NCI-H1930 (cell line): Measurements from ENCODE around the gene DUSP7.

Source experiments
- DNase-seq, 2 experiments: peaks; one replicate each; lab custom pipeline; 2025; lab: John Stamatoyannopoulos, UW

DUSP7 gene

DNA sequence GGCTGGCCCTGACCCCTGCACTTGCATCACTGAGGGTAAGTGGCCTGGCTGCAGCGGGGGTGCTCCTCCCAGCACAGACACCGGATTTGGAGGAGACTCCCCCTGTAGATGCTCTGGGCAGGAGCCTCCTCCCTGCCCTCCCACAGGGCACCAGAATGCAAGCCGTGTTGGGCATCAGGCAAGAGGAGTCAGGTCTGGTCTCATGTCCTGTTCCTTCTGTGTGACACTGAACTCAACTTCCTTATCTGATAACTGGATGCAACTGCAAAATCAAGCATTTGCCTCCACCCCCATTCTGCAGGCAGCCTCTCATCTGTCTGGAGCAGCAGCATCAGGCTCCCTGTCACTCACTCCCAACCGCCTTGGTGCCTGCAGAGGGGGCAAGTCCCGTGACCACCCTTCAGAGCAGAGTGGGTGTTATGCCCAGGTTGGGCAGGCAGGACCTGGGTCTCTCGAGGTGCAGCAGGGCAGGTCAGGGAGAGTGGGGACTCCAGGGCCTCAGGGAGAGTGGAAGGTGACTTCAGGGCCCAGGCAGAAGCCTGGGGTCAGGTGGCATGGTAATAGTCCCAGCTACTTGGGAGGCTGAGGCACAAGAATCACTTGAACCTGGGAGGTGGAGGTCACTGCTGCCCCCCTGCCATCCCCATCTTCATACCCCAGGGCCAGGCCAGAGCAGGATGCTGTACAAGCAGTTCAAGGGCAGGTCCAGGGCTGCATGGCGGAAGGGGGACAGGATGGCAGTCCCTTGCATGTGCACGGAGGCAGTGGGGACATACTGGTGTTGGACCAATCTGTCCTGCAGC, 50.2 kb downstream of the DUSP7 start:
- DNase-seq: no peak

DNA sequence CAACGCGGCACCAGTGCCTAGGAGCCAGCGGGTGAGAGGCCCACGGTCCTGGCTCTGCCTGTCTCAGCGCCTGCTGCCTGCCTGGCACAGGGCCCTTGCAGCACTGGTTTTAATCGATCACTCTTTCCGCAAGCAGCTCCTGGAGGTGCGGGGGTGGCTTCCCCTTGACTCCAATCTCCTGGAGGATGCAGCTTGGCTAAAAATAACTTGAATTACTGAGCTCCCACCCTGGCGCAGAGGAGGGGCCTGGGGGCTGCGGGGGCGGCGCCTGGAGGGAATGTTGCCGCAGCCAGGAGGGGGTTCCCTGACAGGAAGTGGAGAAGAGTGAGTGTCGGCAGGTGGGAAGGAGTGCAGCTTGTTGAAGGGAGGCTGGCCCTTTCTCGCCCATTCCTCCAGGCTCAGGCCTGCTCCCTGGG, 50.8 kb downstream of the DUSP7 start:
- no peak for DNase-seq

DNA sequence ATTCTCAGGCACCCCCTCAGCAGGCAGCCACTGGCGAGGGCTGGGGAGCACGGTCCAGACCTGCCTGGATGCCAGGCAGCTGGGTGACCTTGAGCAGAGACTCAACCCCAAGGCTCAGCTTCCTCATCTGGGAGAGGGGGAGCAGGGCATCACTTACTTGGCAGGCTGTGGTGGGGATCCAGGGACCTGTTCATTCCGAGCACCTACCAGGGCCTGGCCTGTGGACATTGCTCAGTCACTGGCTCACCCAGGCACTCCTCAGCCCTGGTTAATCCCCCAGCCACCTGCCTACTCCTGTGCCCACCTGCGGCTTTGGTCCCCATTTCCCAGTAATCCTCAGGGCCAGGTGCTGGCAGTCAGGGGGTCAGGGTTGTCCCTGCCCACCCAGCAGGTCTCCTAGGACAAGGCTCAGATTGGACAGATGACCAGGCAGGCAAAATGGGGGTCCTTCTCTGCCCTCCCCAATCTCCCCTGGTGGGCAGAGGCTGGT, 51.4 kb downstream of the DUSP7 start:
- DNase-seq: no peak

DNA sequence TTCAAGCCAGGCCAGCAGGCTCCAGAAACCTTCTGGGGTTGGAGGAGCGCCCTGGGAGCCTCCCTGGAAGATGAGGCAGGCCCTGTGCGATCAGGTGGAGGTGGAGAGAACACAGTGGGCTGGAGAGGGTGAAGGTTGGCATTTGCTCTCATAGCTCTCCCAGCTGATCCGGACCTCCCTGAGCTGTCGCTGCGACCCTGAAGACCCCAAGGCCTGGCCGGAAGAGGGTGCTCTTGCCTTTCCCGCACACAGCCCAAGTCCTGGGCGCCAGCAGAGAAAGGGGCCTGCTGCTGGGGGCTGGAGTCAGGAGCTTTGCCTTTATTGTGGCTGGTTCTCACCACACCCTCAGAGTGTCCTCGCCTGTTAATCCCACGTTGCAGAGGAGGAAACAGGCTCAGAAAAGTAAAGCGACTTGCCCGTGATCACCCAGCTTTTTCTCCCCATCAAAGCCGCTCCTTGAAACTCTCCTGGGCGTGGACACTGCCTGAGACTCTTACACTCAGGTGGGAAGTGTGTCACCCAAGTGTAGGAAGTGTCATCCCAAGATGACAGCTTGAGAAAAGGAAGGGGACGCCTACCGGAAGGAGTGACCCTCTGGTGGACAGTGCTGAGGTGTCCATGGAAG, 52.1 kb downstream of the DUSP7 start:
- DNase-seq: peak in 1 of 2 experiments; percentile 9

DNA sequence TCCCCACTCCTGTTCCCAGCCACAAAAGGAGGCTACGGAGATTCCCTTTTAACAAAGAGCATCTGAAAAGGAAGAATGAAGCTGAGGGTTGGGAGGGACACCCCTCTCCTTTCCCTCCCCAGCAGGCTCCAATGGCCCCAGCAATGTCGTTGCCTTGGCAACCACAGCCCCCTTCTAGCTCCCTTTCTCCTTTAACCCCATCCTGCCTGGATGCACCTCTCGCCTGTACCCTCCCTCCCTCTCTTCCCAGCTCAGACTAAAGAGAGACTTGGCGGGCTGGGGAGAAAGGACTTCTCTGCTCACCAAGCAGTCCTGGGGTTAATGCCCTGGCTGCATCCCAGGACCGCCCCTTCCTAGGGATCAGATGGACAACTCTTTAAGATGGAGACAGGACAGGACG, 53.6 kb downstream of the DUSP7 start:
- DNase-seq: no peak

DNA sequence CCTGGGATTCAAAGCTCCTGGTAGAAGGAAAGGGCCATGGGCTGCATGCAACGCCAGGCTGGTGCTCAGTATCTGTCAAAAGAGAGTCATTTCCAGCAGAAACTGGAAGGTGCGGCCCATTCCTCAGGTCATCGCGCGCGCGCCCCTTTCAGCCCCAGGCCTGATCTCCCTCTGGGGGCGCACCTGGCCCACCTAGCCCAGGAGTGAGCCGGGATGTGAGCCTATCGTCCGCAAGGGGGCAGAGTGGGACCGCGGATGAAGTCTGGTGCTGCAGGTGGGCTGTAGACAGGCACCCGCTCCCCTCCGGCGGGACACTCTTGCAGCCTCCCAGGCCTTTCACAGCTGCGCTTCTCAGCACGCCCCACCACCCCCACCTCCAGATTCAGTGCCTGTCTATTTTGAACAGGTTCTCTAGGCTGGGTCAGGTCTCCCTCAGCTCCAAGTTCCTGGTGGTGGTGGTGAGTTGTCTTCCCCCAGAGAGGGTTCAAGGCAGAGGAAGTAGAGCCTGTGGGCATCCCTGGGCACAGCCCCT, 54.9 kb downstream of the DUSP7 start:
- DNase-seq: peak; percentile 50 to 56

DNA sequence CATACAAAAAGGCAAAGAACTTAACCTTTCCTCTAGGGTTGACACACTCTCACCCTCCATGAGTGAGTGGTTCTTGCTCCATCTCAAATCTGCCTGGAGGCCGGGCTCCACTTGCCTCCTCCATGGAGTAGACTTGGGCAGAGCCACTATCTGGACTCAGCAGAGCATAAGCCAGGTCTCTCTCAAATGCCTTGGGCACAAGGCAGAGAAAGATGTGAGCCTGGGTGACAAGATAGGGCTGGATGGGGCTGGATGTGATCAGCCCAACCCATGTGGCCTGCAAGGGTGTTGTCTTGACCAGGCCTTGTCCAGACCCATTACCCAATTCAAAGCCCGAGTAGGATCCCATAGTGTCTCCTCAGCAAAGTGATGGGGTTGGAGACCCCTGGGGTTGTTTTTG, 56.5 kb downstream of the DUSP7 start:
- DNase-seq: no peak
